ENCODE results near the gene RASA2.
A peak's percentile ranks its signal among the peaks of the same experiment; 100 is the strongest.

Gene RASA2

GRCh38 chr3:141486746-141487520 is at the start of gene RASA2:
Gene RASA2 (plus strand): TSS chr3:141487027. CDS start chr3:141487084, 57 bp downstream.
- peak; percentile 26 for DNase-seq (ENCODE audit: low read depth)

- no peak for DNase-seq (ENCODE audit: low read depth)
Measured at GRCh38 chr3:141439589-141439988, 47.2 kb upstream of the RASA2 start.

GRCh38 chr3:141440942-141441341 is 45.9 kb upstream of the RASA2 start:
- no peak for DNase-seq (ENCODE audit: low read depth)

- DNase-seq (ENCODE audit: low read depth), result peak; percentile 69
Measured at GRCh38 chr3:141441381-141442364, 45.2 kb upstream of the RASA2 start.

GRCh38 chr3:141442446-141442845 is 44.4 kb upstream of the RASA2 start:
- DNase-seq (ENCODE audit: low read depth), result no peak

GRCh38 chr3:141442914-141443313 is 43.9 kb upstream of the RASA2 start:
- DNase-seq (ENCODE audit: low read depth), result no peak

- DNase-seq (ENCODE audit: low read depth), result no peak
Measured at GRCh38 chr3:141444586-141445285, 42.1 kb upstream of the RASA2 start.

- DNase-seq (ENCODE audit: low read depth), result no peak
Measured at GRCh38 chr3:141445990-141446389, 40.8 kb upstream of the RASA2 start.

- DNase-seq (ENCODE audit: low read depth), result no peak
Measured at GRCh38 chr3:141446737-141447136, 40.1 kb upstream of the RASA2 start.

GRCh38 chr3:141447383-141447782 is 39.4 kb upstream of the RASA2 start:
- DNase-seq (ENCODE audit: low read depth), result no peak

GRCh38 chr3:141448606-141449220 is 38.1 kb upstream of the RASA2 start:
- no peak for DNase-seq (ENCODE audit: low read depth)

- no peak for DNase-seq (ENCODE audit: low read depth)
Measured at GRCh38 chr3:141449424-141449823, 37.4 kb upstream of the RASA2 start.

- DNase-seq (ENCODE audit: low read depth), result no peak
Measured at GRCh38 chr3:141450727-141451375, 36.0 kb upstream of the RASA2 start.

GRCh38 chr3:141452045-141452444 is 34.8 kb upstream of the RASA2 start:
- DNase-seq (ENCODE audit: low read depth), result no peak

- DNase-seq (ENCODE audit: low read depth), result no peak
Measured at GRCh38 chr3:141452773-141453172, 34.1 kb upstream of the RASA2 start.

- no peak for DNase-seq (ENCODE audit: low read depth)
Measured at GRCh38 chr3:141454054-141454453, 32.8 kb upstream of the RASA2 start.

- DNase-seq (ENCODE audit: low read depth), result no peak
Measured at GRCh38 chr3:141454906-141455602, 31.8 kb upstream of the RASA2 start.

- DNase-seq (ENCODE audit: low read depth), result no peak
Measured at GRCh38 chr3:141455603-141456300, 31.1 kb upstream of the RASA2 start.

GRCh38 chr3:141456301-141456625 is 30.6 kb upstream of the RASA2 start:
- DNase-seq (ENCODE audit: low read depth), result no peak

GRCh38 chr3:141457624-141458236 is 29.1 kb upstream of the RASA2 start:
- DNase-seq (ENCODE audit: low read depth), result no peak
